ENCODE measurements around the gene COL1A2. TPM values are rescaled to one million over a fixed set of nuclear protein-coding genes. Genes with fewer than 3 reads are reported as not detected.

COL1A2 gene
- total RNA-seq, 1 donor from 2014 or later: 96.6 TPM

GRCh38 chr7:94423863-94424735 lies 29.4 kb downstream of the COL1A2 start:
- intact Hi-C loops (cut with DNase I): no loop called here
- DNase-seq (ENCODE audit: missing footprints) (no peak), ATAC-seq (no peak)

GRCh38 chr7:94425546-94425945 lies 30.9 kb downstream of the COL1A2 start:
- intact Hi-C loops (cut with DNase I): no loop called here
- ATAC-seq: no peak

GRCh38 chr7:94426980-94427875 lies 32.5 kb downstream of the COL1A2 start:
- ATAC-seq (no peak), DNase-seq (ENCODE audit: missing footprints) (no peak)
- intact Hi-C loops (cut with DNase I): no loop called here

More at GRCh38 chr7:94425546-94425945, 30.9 kb downstream of the COL1A2 start:
- DNase-seq (ENCODE audit: missing footprints): no peak

GRCh38 chr7:94429153-94429552 lies 34.5 kb downstream of the COL1A2 start:
- intact Hi-C loops (cut with DNase I): no loop called here
- no peak for DNase-seq (ENCODE audit: missing footprints)

GRCh38 chr7:94431176-94431575 lies 36.5 kb downstream of the COL1A2 start:
- intact Hi-C loops (cut with DNase I): no loop called here
- no peak for ATAC-seq
- DNase-seq (ENCODE audit: missing footprints): no peak

More at GRCh38 chr7:94429153-94429552, 34.5 kb downstream of the COL1A2 start:
- no peak for ATAC-seq

- intact Hi-C loops (cut with DNase I): no loop called here
- ATAC-seq (no peak), DNase-seq (ENCODE audit: missing footprints) (no peak)
These were observed 37.1 kb downstream of the COL1A2 start for GRCh38 chr7:94431619-94432280.

- DNase-seq (ENCODE audit: missing footprints) (no peak), ATAC-seq (no peak)
- intact Hi-C loops (cut with DNase I): no loop called here
These were observed 37.6 kb downstream of the COL1A2 start for GRCh38 chr7:94432281-94432670.

GRCh38 chr7:94432817-94433216 lies 38.1 kb downstream of the COL1A2 start:
- ATAC-seq (no peak), DNase-seq (ENCODE audit: missing footprints) (no peak)
- intact Hi-C loops (cut with DNase I): no loop called here

- DNase-seq (ENCODE audit: missing footprints) (no peak), ATAC-seq (no peak)
- intact Hi-C loops (cut with DNase I): no loop called here
These were observed 38.5 kb downstream of the COL1A2 start for GRCh38 chr7:94433224-94433623.

GRCh38 chr7:94434042-94434441 lies 39.3 kb downstream of the COL1A2 start:
- DNase-seq (ENCODE audit: missing footprints): no peak
- ATAC-seq: peak; percentile 12
- intact Hi-C loops (cut with DNase I): loop anchor here (2.0 kb wide), 1 partner anchor 141 kb away; no protein-coding TSS in a partner anchor

GRCh38 chr7:94436018-94436604 lies 41.4 kb downstream of the COL1A2 start:
- ATAC-seq (peak; percentile 84), DNase-seq (ENCODE audit: missing footprints) (peak; percentile 62)
- intact Hi-C loops (cut with DNase I): no loop called here

- intact Hi-C loops (cut with DNase I): no loop called here
- DNase-seq (ENCODE audit: missing footprints): no peak
- ATAC-seq: no peak
These were observed 42.0 kb downstream of the COL1A2 start for GRCh38 chr7:94436700-94437099.

GRCh38 chr7:94439893-94440381 lies 45.2 kb downstream of the COL1A2 start:
- intact Hi-C loops (cut with DNase I): loop anchor here (10.0 kb wide), 1 partner anchor 815 kb away; no protein-coding TSS in a partner anchor
- ATAC-seq: no peak
- DNase-seq (ENCODE audit: missing footprints): no peak

- intact Hi-C loops (cut with DNase I): loop anchor here (10.0 kb wide), 1 partner anchor 814 kb away; no protein-coding TSS in a partner anchor
- no peak for ATAC-seq
- DNase-seq (ENCODE audit: missing footprints): no peak
These were observed 45.9 kb downstream of the COL1A2 start for GRCh38 chr7:94440451-94441039.

GRCh38 chr7:94441138-94441537 lies 46.4 kb downstream of the COL1A2 start:
- intact Hi-C loops (cut with DNase I): loop anchor here (10.0 kb wide), 1 partner anchor 814 kb away; no protein-coding TSS in a partner anchor
- DNase-seq (ENCODE audit: missing footprints): no peak
- no peak for ATAC-seq

- ATAC-seq (no peak), DNase-seq (ENCODE audit: missing footprints) (no peak)
- intact Hi-C loops (cut with DNase I): loop anchor here (10.0 kb wide), 1 partner anchor 812 kb away; no protein-coding TSS in a partner anchor
These were observed 47.9 kb downstream of the COL1A2 start for GRCh38 chr7:94442639-94443038.

- intact Hi-C loops (cut with DNase I): loop anchor here (10.0 kb wide), 1 partner anchor 810 kb away; no protein-coding TSS in a partner anchor
- no peak for DNase-seq (ENCODE audit: missing footprints)
- no peak for ATAC-seq
These were observed 50.1 kb downstream of the COL1A2 start for GRCh38 chr7:94444813-94445212.

GRCh38 chr7:94445696-94446194 lies 51.0 kb downstream of the COL1A2 start:
- DNase-seq (ENCODE audit: missing footprints): no peak
- ATAC-seq: no peak
- intact Hi-C loops (cut with DNase I): loop anchor here (10.0 kb wide), 1 partner anchor 809 kb away; no protein-coding TSS in a partner anchor

Measured in Right ventricle myocardium inferior (tissue), 1 donor.